ENCODE data around the gene SRCAP. TPM values are rescaled to one million over a fixed set of nuclear protein-coding genes. Genes with fewer than 3 reads are reported as not detected.

SRCAP gene
- total RNA-seq, 1 donor from 2014 or later, result 59.3 TPM

GRCh38 chr16:30662449-30662848 lies 36.5 kb upstream of the SRCAP start:
- ATAC-seq (no peak), DNase-seq (ENCODE audit: low spot score) (no peak)
- intact Hi-C loops (cut with DNase I), result no loop called here

DNA sequence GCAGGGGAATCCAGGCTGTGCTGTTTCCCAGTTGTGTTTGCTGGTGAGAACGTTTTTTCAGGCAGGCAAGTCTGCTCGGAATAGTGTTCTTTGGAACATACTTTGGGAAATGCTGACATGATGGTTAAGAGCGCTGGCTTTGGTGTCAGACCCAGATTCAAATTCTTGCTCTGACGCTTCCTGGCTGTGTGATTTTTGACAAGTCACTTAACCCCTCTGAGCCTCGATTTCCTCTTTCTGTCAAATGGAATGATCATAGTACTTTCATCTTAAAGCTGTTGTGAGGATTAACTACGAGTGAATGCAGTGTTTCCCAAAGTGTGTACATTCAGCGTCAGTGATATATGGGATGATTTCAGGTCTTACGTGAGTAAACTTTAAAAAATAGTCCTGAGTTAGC lies 35.9 kb upstream of the SRCAP start:
- ATAC-seq (no peak), DNase-seq (ENCODE audit: low spot score) (no peak)
- intact Hi-C loops (cut with DNase I), result no loop called here

DNA sequence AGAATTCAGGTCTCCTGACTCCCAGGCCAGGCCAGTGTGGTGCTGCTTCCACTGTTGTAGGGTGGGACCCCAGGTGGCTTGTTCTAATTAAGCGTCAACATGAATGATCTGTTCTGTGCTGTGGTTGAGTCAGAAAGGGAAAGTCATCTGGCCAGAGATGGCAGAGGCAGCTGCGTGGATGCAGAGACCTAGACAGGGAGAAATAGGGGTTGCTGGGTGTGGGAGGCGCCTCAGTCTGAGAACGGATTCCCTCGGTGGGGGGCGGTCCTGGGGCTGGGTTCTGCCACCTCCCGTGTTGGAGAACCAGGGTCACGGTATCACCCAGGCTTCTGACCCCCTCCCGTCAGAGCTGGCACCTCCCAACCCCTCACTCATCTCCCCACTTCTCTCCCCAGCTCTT lies 35.2 kb upstream of the SRCAP start:
- intact Hi-C loops (cut with DNase I), result no loop called here
- no peak for ATAC-seq
- no peak for DNase-seq (ENCODE audit: low spot score)

DNA sequence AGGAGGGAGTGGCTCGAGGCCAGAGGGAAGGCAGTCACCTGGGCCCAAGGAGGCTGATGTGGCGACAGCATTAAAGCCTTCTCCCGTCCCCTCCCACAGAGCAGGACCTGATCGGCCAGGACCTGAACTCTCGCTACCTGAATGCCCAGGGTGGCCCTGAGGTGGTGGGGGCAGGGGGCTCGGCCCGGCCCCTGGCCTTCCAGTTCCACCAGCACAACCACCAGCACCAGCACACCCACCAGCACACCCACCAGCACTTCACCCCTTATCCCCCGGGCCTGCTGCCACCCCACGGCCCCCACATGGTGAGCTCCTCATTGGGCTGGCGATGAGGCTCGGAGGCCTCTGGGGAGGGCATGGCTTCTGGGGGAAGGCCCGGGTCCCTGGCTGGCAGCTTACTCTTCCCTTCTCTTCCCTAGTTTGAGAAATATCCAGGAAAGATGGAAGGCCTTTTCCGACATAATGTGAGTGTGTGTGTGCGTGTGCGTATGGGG lies 34.3 kb upstream of the SRCAP start:
- DNase-seq (ENCODE audit: low spot score) (no peak), ATAC-seq (no peak)
- intact Hi-C loops (cut with DNase I), result no loop called here

- intact Hi-C loops (cut with DNase I), result no loop called here
- DNase-seq (ENCODE audit: low spot score) (no peak), ATAC-seq (no peak)
These were observed 33.7 kb upstream of the SRCAP start for GRCh38 chr16:30665155-30665829.

DNA sequence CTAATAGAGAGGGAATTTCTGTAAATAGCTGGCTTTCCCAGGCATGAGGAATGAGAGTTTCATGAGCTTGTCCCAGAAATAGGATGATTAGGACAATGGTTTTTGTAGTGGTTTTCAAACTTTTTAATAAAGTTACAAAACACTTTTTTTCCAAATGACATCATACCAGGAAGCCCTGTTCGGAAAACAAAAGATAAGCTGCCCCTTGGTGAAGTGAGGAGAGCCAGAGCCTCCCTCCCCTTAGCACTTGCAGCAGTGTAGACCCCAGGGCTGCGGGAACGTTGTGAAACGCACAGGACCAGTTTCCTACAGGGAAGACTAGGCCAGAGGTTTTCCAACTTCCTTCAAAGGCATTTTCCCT lies 33.2 kb upstream of the SRCAP start:
- no peak for ATAC-seq
- DNase-seq (ENCODE audit: low spot score), result no peak
- intact Hi-C loops (cut with DNase I), result no loop called here

GRCh38 chr16:30666681-30667080 lies 32.3 kb upstream of the SRCAP start:
- no peak for ATAC-seq
- intact Hi-C loops (cut with DNase I), result no loop called here

GRCh38 chr16:30667361-30667905 lies 31.5 kb upstream of the SRCAP start:
- intact Hi-C loops (cut with DNase I), result no loop called here
- no peak for ATAC-seq
- DNase-seq (ENCODE audit: low spot score), result no peak

More at GRCh38 chr16:30666681-30667080, 32.3 kb upstream of the SRCAP start:
- DNase-seq (ENCODE audit: low spot score), result no peak

- ATAC-seq, result no peak
- intact Hi-C loops (cut with DNase I), result no loop called here
- DNase-seq (ENCODE audit: low spot score), result no peak
These were observed 30.6 kb upstream of the SRCAP start for GRCh38 chr16:30668393-30668792.

GRCh38 chr16:30669026-30669902 lies 29.7 kb upstream of the SRCAP start:
- ATAC-seq, result peak; percentile 10
- intact Hi-C loops (cut with DNase I), result no loop called here

GRCh38 chr16:30669903-30670824 lies 28.8 kb upstream of the SRCAP start:
- DNase-seq (ENCODE audit: low spot score) (no peak), ATAC-seq (peak; percentile 4)
- intact Hi-C loops (cut with DNase I), result no loop called here

More at GRCh38 chr16:30669026-30669902, 29.7 kb upstream of the SRCAP start:
- DNase-seq (ENCODE audit: low spot score), result no peak

- DNase-seq (ENCODE audit: low spot score) (no peak), ATAC-seq (no peak)
- intact Hi-C loops (cut with DNase I), result no loop called here
These were observed 23.8 kb upstream of the SRCAP start for GRCh38 chr16:30675143-30675542.

GRCh38 chr16:30677931-30678585 lies 20.9 kb upstream of the SRCAP start:
- DNase-seq (ENCODE audit: low spot score) (no peak), ATAC-seq (no peak)
- intact Hi-C loops (cut with DNase I), result no loop called here

- intact Hi-C loops (cut with DNase I), result no loop called here
- ATAC-seq (no peak), DNase-seq (ENCODE audit: low spot score) (no peak)
These were observed 20.4 kb upstream of the SRCAP start for GRCh38 chr16:30678586-30678970.

DNA sequence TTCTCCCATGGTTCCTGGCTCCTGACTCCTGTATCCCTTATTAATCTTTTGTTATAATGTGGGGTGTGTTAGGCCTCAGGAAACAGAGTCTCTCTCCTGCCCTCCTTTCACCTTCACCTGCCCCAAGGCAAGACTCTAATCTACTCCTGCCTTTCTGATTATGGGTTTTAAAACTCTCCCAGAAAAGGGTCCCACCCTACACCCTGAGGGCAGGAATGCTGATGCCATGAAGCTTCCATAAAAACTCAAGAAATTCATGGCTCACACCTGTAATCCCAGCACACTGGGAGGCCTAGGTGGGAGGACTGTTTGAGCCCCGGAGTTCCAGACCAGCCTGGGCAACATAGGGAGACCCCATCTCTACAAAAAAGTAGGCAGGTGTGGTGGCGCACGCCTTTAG lies 18.6 kb upstream of the SRCAP start:
- no peak for ATAC-seq
- no peak for DNase-seq (ENCODE audit: low spot score)
- intact Hi-C loops (cut with DNase I), result no loop called here

- intact Hi-C loops (cut with DNase I), result no loop called here
These were observed 10.3 kb upstream of the SRCAP start for GRCh38 chr16:30688701-30689100.

DNA sequence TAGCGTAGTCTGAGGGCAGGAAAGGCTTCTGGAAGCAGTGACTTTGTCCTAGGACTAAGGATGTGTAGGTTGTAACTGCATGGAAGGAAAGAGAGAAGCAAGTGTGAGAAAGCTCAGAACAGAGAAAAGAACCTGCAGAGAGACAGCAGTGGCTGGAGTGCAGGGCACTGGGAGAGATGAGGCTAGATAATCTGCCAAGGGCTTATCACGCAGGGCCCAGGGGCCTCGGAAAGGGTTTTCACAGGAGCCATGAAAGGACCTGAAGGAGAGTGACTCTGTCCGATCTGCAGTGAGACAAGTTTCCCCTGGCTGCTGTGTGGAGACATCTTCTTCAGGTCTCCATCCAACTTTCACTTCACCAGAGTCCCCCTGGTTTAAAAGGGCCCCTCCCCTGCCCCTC lies 7.1 kb upstream of the SRCAP start:
- DNase-seq (ENCODE audit: low spot score) (no peak), ATAC-seq (no peak)
- intact Hi-C loops (cut with DNase I), result no loop called here

More at GRCh38 chr16:30688701-30689100, 10.3 kb upstream of the SRCAP start:
- DNase-seq (ENCODE audit: low spot score) (no peak), ATAC-seq (no peak)

- intact Hi-C loops (cut with DNase I), result no loop called here
- ATAC-seq (no peak), DNase-seq (ENCODE audit: low spot score) (no peak)
These were observed 6.4 kb upstream of the SRCAP start for GRCh38 chr16:30692396-30693064.

All from sciatic nerve (tissue), 2 donors.